ENCODE measurements around the gene IFI16. TPM values are rescaled to one million over a fixed set of nuclear protein-coding genes. Genes with fewer than 3 reads are reported as not detected.
"Not testable (repeated sequence)": the region's sequence is repeated elsewhere in the genome, so short reads cannot be mapped to it uniquely, and the experiment has no call there.

The IFI16 gene
- total RNA-seq, 1 experiment from 2014 or later = 31.3 TPM

DNA sequence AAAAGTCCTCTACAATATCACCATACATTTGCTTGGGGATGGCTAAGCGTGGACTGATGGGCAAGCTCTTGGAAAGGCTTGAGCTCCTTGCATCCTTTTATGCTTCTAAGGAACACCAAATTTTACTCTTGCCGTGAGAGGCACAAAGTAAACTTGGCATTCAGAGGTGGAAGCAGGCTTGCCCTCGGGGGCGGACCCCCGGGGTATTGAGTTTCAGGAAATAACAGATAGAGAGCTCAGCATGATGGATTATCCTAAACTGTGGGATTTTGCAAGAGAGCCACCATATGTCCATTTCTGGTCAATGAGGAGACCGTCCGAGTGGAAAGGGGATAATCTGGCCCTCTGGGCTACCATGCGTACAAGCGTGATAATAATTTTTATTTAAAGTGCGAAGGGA lies 14.0 kb downstream of the IFI16 start:
- no peaks in the 10 kb centered on the region for H4K20me1 ChIP-seq (ENCODE audit: insufficient read depth)
- no peak for TF ChIP-seq EZH2 (IDR thresholded peaks at IDR 0.05; ENCODE audit: low read depth)
- TF ChIP-seq, protein P1, sequence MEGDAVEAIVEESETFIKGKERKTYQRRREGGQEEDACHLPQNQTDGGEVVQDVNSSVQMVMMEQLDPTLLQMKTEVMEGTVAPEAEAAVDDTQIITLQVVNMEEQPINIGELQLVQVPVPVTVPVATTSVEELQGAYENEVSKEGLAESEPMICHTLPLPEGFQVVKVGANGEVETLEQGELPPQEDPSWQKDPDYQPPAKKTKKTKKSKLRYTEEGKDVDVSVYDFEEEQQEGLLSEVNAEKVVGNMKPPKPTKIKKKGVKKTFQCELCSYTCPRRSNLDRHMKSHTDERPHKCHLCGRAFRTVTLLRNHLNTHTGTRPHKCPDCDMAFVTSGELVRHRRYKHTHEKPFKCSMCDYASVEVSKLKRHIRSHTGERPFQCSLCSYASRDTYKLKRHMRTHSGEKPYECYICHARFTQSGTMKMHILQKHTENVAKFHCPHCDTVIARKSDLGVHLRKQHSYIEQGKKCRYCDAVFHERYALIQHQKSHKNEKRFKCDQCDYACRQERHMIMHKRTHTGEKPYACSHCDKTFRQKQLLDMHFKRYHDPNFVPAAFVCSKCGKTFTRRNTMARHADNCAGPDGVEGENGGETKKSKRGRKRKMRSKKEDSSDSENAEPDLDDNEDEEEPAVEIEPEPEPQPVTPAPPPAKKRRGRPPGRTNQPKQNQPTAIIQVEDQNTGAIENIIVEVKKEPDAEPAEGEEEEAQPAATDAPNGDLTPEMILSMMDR (conservative IDR thresholded peaks at IDR 0.05) = no peak
- no peak overlapping the region for H2AFZ ChIP-seq
- H3K4me3 ChIP-seq = no peak overlapping the region
- POLR2A ChIA-PET (ENCODE audit: unreplicated experiment) = no interaction called here
- H3K27me3 ChIP-seq (ENCODE audit: insufficient read depth, low read depth) = peaks cover 8% of the 10 kb centered on the region; the same call in 1 of the 2 replicates
- DNase-seq = no peak
- no peaks in the 10 kb centered on the region for H3K9me2 ChIP-seq (ENCODE audit: insufficient read depth)
- no TSS peak for BruUV-seq (replicated peaks)
- intact Hi-C loops (cut with micrococcal nuclease; ENCODE audit: unreplicated experiment) = no loop called here
- no peaks in the 10 kb centered on the region for H3F3A ChIP-seq (ENCODE audit: insufficient read depth, low read depth)
- H3K36me3 ChIP-seq (ENCODE audit: low read depth) = no peaks in the 10 kb centered on the region
- H3K9me3 ChIP-seq (ENCODE audit: insufficient read depth, low read depth) = 0 out of 2 replicates have a peak, but pooled peaks cover 4% of the 10 kb centered on the region
- no peak overlapping the region for H3K4me2 ChIP-seq
- no peaks in the 10 kb centered on the region for H3K4me1 ChIP-seq (replicated peaks; ENCODE audit: insufficient read depth)
- no peaks in the 10 kb centered on the region for H3K79me2 ChIP-seq (ENCODE audit: low read depth)
- CTCF ChIA-PET = no interaction called here
- H3K27ac ChIP-seq = no peak overlapping the region

DNA sequence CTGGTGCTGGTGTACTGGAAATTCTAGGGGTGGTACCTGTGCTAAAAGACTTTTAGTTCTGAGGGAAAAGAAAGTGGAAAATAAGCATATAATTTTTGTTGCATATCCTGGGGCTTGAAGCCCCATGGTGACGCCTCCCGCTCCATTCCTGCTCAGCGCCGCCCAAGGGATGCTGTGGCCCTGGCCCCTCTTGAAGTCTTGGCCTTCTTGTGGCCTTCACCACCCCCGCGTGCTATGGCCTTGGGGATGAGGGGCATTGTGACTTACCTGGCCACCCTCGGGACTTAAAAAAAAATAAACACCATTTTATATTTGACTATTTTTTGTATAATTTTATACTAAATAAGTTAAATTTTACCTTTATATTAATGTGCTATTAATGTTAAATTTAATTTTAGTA lies 15.3 kb downstream of the IFI16 start:
- no peak for TF ChIP-seq EZH2 (IDR thresholded peaks at IDR 0.05; ENCODE audit: low read depth)
- TF ChIP-seq, protein P1 (conservative IDR thresholded peaks at IDR 0.05) = no peak
- POLR2A ChIA-PET (ENCODE audit: unreplicated experiment) = no interaction called here

DNA sequence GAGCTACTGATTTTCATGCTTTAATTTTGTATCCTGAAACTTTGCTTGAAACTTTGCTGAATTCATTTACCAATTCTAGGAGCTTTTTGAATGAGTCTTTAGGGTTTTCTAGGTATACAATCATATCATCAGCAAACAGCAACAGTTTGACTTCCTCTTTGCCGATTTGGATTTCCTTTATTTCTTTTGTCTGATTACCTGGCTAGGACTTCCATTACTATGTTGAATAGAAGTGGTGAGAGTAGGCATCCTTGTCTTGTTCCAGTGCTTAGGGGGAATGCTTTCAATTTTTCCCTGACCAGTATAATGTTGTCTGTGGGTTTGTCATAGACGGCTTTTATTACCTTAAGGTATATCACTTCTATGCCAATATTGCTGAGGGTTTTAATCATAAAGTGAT lies 17.1 kb downstream of the IFI16 start:
- H4K20me1 ChIP-seq (ENCODE audit: insufficient read depth); H3F3A ChIP-seq (ENCODE audit: insufficient read depth, low read depth); POLR2A ChIA-PET (ENCODE audit: unreplicated experiment); H3K27me3 ChIP-seq (ENCODE audit: insufficient read depth, low read depth); H3K4me1 ChIP-seq (replicated peaks; ENCODE audit: insufficient read depth); H3K36me3 ChIP-seq (ENCODE audit: low read depth); H2AFZ ChIP-seq; DNase-seq; H3K4me2 ChIP-seq; H3K27ac ChIP-seq; intact Hi-C loops (cut with micrococcal nuclease; ENCODE audit: unreplicated experiment); H3K9me3 ChIP-seq (ENCODE audit: insufficient read depth, low read depth); H3K4me3 ChIP-seq; CTCF ChIA-PET; BruUV-seq (replicated peaks); H3K9me2 ChIP-seq (ENCODE audit: insufficient read depth); H3K79me2 ChIP-seq (ENCODE audit: low read depth): not testable (repeated sequence)

More for the DNA sequence above, 15.3 kb downstream of the IFI16 start:
- DNase-seq = no peak
- H3K9me3 ChIP-seq (ENCODE audit: insufficient read depth, low read depth) = 0 out of 2 replicates have a peak, but pooled peaks cover 4% of the 10 kb centered on the region
- no peaks in the 10 kb centered on the region for H3K4me1 ChIP-seq (replicated peaks; ENCODE audit: insufficient read depth)
- H3K27me3 ChIP-seq (ENCODE audit: insufficient read depth, low read depth) = peaks cover 6% of the 10 kb centered on the region; the same call in 1 of the 2 replicates
- CTCF ChIA-PET = no interaction called here
- no peak overlapping the region for H3K4me3 ChIP-seq
- H3K9me2 ChIP-seq (ENCODE audit: insufficient read depth) = no peaks in the 10 kb centered on the region
- no peaks in the 10 kb centered on the region for H3K36me3 ChIP-seq (ENCODE audit: low read depth)
- H3F3A ChIP-seq (ENCODE audit: insufficient read depth, low read depth) = no peaks in the 10 kb centered on the region
- H2AFZ ChIP-seq = no peak overlapping the region
- intact Hi-C loops (cut with micrococcal nuclease; ENCODE audit: unreplicated experiment) = no loop called here
- no peak overlapping the region for H3K4me2 ChIP-seq
- H3K79me2 ChIP-seq (ENCODE audit: low read depth) = no peaks in the 10 kb centered on the region
- BruUV-seq (replicated peaks) = no TSS peak
- H4K20me1 ChIP-seq (ENCODE audit: insufficient read depth) = no peaks in the 10 kb centered on the region
- no peak overlapping the region for H3K27ac ChIP-seq

DNA sequence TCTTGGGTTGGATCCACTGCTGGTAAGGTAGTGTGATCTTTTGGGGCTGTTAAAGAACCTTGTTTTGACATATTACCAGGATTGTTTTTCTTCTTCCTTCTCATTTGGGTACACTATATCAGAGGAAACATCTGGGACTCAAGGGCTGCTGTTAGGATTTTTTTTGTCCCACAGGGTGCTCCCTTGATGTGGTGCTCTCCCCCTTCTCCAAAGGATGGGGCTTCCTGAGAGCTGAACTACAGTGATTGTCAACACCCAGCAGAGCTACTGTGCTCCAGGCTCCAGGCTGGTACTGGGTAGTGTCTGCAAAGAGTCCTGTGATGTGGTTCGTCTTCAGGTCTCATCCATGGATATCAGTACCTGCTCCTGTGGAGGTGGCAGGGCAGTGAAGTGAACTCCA lies 20.6 kb downstream of the IFI16 start:
- ChIA-PET POLR2A (ENCODE audit: unreplicated experiment) (no interaction called here), CTCF (no interaction called here)
- Histone ChIP-seq H3F3A (ENCODE audit: insufficient read depth, low read depth) (no peaks in the 10 kb centered on the region), H3K4me2 (no peak overlapping the region), H3K27ac (no peak overlapping the region), H3K79me2 (ENCODE audit: low read depth) (no peaks in the 10 kb centered on the region), H3K4me3 (no peak overlapping the region), H3K27me3 (ENCODE audit: insufficient read depth, low read depth) (no peaks in the 10 kb centered on the region), H3K9me2 (ENCODE audit: insufficient read depth) (no peaks in the 10 kb centered on the region), H3K9me3 (ENCODE audit: insufficient read depth, low read depth) (0 out of 2 replicates have a peak, but pooled peaks cover 4% of the 10 kb centered on the region), H3K4me1 (replicated peaks; ENCODE audit: insufficient read depth) (no peaks in the 10 kb centered on the region), H2AFZ (no peak overlapping the region), H4K20me1 (ENCODE audit: insufficient read depth) (no peaks in the 10 kb centered on the region), H3K36me3 (ENCODE audit: low read depth) (no peaks in the 10 kb centered on the region)
- TF ChIP-seq, protein P1 (conservative IDR thresholded peaks at IDR 0.05) = no peak
- no peak for TF ChIP-seq EZH2 (IDR thresholded peaks at IDR 0.05; ENCODE audit: low read depth)
- BruUV-seq (replicated peaks) = no TSS peak
- no peak for DNase-seq
- intact Hi-C loops (cut with micrococcal nuclease; ENCODE audit: unreplicated experiment) = no loop called here

Measured in PC-9 (cell line).